ENCODE measurements around the gene RFC4.

RFC4 gene

DNA sequence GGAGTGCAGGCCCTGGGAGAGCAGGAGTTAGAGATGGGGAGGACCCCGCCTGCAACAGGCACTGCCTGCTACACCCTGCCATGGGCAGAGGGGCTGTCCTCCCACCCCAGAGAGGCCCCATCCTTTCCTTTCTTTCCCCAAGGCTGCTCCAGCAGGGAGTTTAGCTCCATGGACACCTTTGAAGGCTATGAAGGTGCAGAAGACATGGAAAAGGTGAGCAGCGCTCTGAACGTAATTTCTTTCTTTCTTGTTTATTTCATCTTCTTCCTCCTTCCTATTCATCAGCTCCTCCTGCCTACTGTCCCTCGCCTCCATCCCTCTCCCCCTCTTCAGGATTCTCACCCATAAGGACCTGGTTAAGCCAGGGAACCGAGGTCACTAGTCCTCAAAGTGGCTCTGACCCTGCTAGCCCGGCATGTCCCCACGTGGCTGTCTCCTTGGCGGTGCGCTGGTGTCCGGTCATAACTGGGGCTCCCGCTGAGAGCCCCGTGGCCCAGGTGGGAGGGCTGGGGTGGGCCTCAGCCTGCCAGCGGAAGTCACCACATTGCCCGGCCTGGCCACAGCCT is 20.2 kb upstream of the RFC4 start:
- Histone ChIP-seq H3K4me1 (ENCODE audit: control insufficient read depth, insufficient read depth, low read length) (no peaks in the 10 kb centered on the region), H3K4me3 (ENCODE audit: low read depth, low read length) (no peak overlapping the region), H3K36me3 (ENCODE audit: control insufficient read depth in 2 of 2, insufficient read depth in 1 of 2, low read length in 2 of 2) (no peaks in the 10 kb centered on the region), H3K27ac (ENCODE audit: extremely low read depth, low read depth, low read length) (no peak overlapping the region), H3K9me3 (ENCODE audit: control insufficient read depth, insufficient read depth, low read depth, low read length) (no peaks in the 10 kb centered on the region)
- ChIA-PET POLR2A (no interaction called here), CTCF (interaction anchor here (0.6 kb wide), 1 partner anchor 7 kb away, joined by 3 read pairs; no protein-coding TSS in a partner anchor)
- TF ChIP-seq, protein P1, sequence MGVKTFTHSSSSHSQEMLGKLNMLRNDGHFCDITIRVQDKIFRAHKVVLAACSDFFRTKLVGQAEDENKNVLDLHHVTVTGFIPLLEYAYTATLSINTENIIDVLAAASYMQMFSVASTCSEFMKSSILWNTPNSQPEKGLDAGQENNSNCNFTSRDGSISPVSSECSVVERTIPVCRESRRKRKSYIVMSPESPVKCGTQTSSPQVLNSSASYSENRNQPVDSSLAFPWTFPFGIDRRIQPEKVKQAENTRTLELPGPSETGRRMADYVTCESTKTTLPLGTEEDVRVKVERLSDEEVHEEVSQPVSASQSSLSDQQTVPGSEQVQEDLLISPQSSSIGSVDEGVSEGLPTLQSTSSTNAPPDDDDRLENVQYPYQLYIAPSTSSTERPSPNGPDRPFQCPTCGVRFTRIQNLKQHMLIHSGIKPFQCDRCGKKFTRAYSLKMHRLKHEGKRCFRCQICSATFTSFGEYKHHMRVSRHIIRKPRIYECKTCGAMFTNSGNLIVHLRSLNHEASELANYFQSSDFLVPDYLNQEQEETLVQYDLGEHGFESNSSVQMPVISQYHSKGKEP (tag by site-specific recombination; IDR thresholded peaks at IDR 0.05), result no peak
- no peak for TF ChIP-seq ZFP69B (tag by site-specific recombination; IDR thresholded peaks at IDR 0.05)
- TF ChIP-seq ZNF138 (tag by site-specific recombination; IDR thresholded peaks at IDR 0.05; ENCODE audit: borderline replicate concordance), result no peak
- TF ChIP-seq ZNF404 (tag by site-specific recombination; IDR thresholded peaks at IDR 0.05), result no peak
- no peak for TF ChIP-seq ZNF48 (tag by site-specific recombination; IDR thresholded peaks at IDR 0.05)
- peak; percentile 42; the same call in 1 of the 2 replicates for TF ChIP-seq ZFP37 (tag by site-specific recombination; IDR thresholded peaks at IDR 0.05)
- no peak for TF ChIP-seq SP3 (tag by site-specific recombination; IDR thresholded peaks at IDR 0.05)
- TF ChIP-seq ZNF398 (tag by site-specific recombination; IDR thresholded peaks at IDR 0.05), result peak; percentile 11; the same call in 1 of the 2 replicates
- TF ChIP-seq GLIS1 (tag by site-specific recombination; IDR thresholded peaks at IDR 0.05), result peak; percentile 57
- no peak for TF ChIP-seq ZNF555 (tag by site-specific recombination; conservative IDR thresholded peaks at IDR 0.05)
- TF ChIP-seq ZNF335 (tag by site-specific recombination; conservative IDR thresholded peaks at IDR 0.05), result peak; percentile 69
- TF ChIP-seq ZIC2 (tag by site-specific recombination; IDR thresholded peaks at IDR 0.05), result peak; percentile 18; the same call in 1 of the 2 replicates
- TF ChIP-seq ZNF791 (tag by site-specific recombination; IDR thresholded peaks at IDR 0.05), result no peak
- TF ChIP-seq PATZ1 (tag by site-specific recombination; IDR thresholded peaks at IDR 0.05), result 0 out of 2 replicates have a peak, but pooled peaks have one; percentile 12
- no peak for TF ChIP-seq ZNF211 (tag by site-specific recombination; IDR thresholded peaks at IDR 0.05; ENCODE audit: low read depth)
- TF ChIP-seq ZNF548 (tag by site-specific recombination; IDR thresholded peaks at IDR 0.05), result no peak

GRCh38 chr3:186825872-186826409 is 19.7 kb upstream of the RFC4 start:
- ChIA-PET CTCF (no interaction called here), POLR2A (no interaction called here)
- TF ChIP-seq ZNF707 (tag by site-specific recombination; IDR thresholded peaks at IDR 0.05), result no peak
- TF ChIP-seq ZNF366 (tag by site-specific recombination; conservative IDR thresholded peaks at IDR 0.05), result peak; percentile 24; the same call in 1 of the 2 replicates
- TF ChIP-seq SCRT1 (tag by site-specific recombination; IDR thresholded peaks at IDR 0.05; ENCODE audit: borderline replicate concordance), result peak; percentile 92
- no peak for TF ChIP-seq ZNF146 (tag by site-specific recombination; IDR thresholded peaks at IDR 0.05)
- TF ChIP-seq ZNF341 (tag by site-specific recombination; IDR thresholded peaks at IDR 0.05; ENCODE audit: low read depth), result peak; percentile 88
- TF ChIP-seq ZNF747 (tag by site-specific recombination; IDR thresholded peaks at IDR 0.05), result no peak
- peak; percentile 96 for TF ChIP-seq SCRT2 (tag by site-specific recombination; IDR thresholded peaks at IDR 0.05)
- Histone ChIP-seq H3K36me3 (ENCODE audit: control insufficient read depth in 2 of 2, insufficient read depth in 1 of 2, low read length in 2 of 2) (no peaks in the 10 kb centered on the region), H3K27ac (ENCODE audit: extremely low read depth, low read depth, low read length) (no peak overlapping the region), H3K4me1 (ENCODE audit: control insufficient read depth, insufficient read depth, low read length) (no peaks in the 10 kb centered on the region), H3K9me3 (ENCODE audit: control insufficient read depth, insufficient read depth, low read depth, low read length) (no peaks in the 10 kb centered on the region), H3K4me3 (ENCODE audit: low read depth, low read length) (no peak overlapping the region)

Measured in HEK293 (cell line).